ENCODE measurements around the gene DEFB125.
"Not testable (repeated sequence)": the region's sequence is repeated elsewhere in the genome, so short reads cannot be mapped to it uniquely, and the experiment has no call there.

- TF ChIP-seq CTCF, POLR2A (IDR thresholded peaks at IDR 0.05): not testable (repeated sequence)
Observed at GRCh38 chr20:129786-130323, 42.4 kb downstream of the DEFB125 start.

Data from adrenal gland (tissue), 5 donors.